Prostate gland (tissue), 2 donors: ENCODE data around the gene COTL1.

Experiments
- CTCF ChIP-seq, 4 experiments: fragments of 200-600 bp in 2 of 4; fragments of 450-650 bp in 2 of 4; sonication (generic) in 2 of 4; IDR thresholded peaks; 1 replicate in 3 of 4; 2 replicates in 1 of 4; pipeline ENCODE4 v1.5.1; 2016 to 2019; ENCODE audit warnings: antibody characterized with exemption in 4 of 4, mild to moderate bottlenecking in 2 of 4, moderate library complexity in 2 of 4
- POLR2A ChIP-seq: fragments of 450-650 bp; IDR thresholded peaks from one replicate; pipeline ENCODE4 v1.6.1; 2016; ENCODE audit warnings: antibody characterized with exemption, mild to moderate bottlenecking

GRCh38 chr16:84543253-84543652, 74.6 kb downstream of the COTL1 start:
- TF ChIP-seq CTCF (IDR thresholded peaks at IDR 0.05) (no peak), POLR2A (no peak)
